ENCODE data around the gene GDA.

- TF ChIP-seq POLR2A (IDR thresholded peaks at IDR 0.05) (no peak), CTCF (IDR thresholded peaks at IDR 0.05) (no peak)
Measured at GRCh38 chr9:72130321-72130720, 18.9 kb upstream of the GDA start.

All from body of pancreas (tissue), 4 donors.